Psoas muscle (tissue), 8 donors: ENCODE measurements around the gene FFAR3. TPM values are rescaled to one million over a fixed set of nuclear protein-coding genes. Genes with fewer than 3 reads are reported as not detected.
"Not testable (repeated sequence)": the region's sequence is repeated elsewhere in the genome, so short reads cannot be mapped to it uniquely, and the experiment has no call there.

Experiments
- ATAC-seq, 4 donors: fragments of 200-7000 bp; cut with Tn5 transposase; one replicate each; pipeline ENCODE4 v1.9.1; 2020; ENCODE audit warnings: moderate library complexity in 3 of 4, mild to moderate bottlenecking in 2 of 4
- DNase-seq, 2 donors: peaks; one replicate each; pipeline ENCODE4 v3.0.0-alpha.2; 2020
- H3K27ac ChIP-seq: fragments of 200-600 bp; one replicate; pipeline ENCODE4 v1.8.0; 2022
- H3K27me3 ChIP-seq, 3 donors: fragments of 200-600 bp in 1 of 3; one replicate each; pipeline versions ENCODE4 v1.6.1 to v1.8.0; 2013 to 2022; ENCODE audit warnings: low read length in 2 of 3, mild to moderate bottlenecking in 2 of 3, moderate library complexity in 1 of 3; ENCODE audit not compliant: insufficient read depth in 3 of 3
- H3K36me3 ChIP-seq, 2 donors: fragments of 200-600 bp in 1 of 2; one replicate each; pipeline versions ENCODE4 v1.6.1 to v1.8.0; 2013 to 2022; ENCODE audit warnings: low read depth in 1 of 2, mild to moderate bottlenecking in 1 of 2, moderate library complexity in 1 of 2; ENCODE audit not compliant: insufficient read depth in 1 of 2
- H3K4me1 ChIP-seq: fragments of 200-600 bp; one replicate; pipeline ENCODE4 v1.8.0; 2022
- H3K4me3 ChIP-seq: fragments of 200-600 bp; one replicate; pipeline ENCODE4 v1.8.0; 2022; ENCODE audit warnings: mild to moderate bottlenecking
- H3K9me3 ChIP-seq: fragments of 200-600 bp; one replicate; pipeline ENCODE4 v1.8.0; 2022
- CTCF ChIP-seq: fragments of 200-600 bp; IDR thresholded peaks from one replicate; pipeline ENCODE4 v1.8.0; 2022; ENCODE audit warnings: antibody characterized with exemption
- WGBS, 3 donors: extraction: QIAGEN DNeasy Blood & Tissue Kit; methylation state at CpG; one replicate each; pipeline versions ENCODE4 v1.1.6 to v1.1.7; 2013; 5-methylcytosine and 5-hydroxymethylcytosine counted together
- intact Hi-C, 2 donors: fragments of 100-400 bp; cut with DNase I; formaldehyde crosslinking; loops; one replicate each; pipeline versions ENCODE4 v1.11.0 to v1.14.2; 2022
- polyA plus RNA-seq, 3 donors: library from polyadenylated mRNA; stranded (reverse); fragments of 200-250 nt; gene quantifications; one replicate each; pipeline ENCODE4 v1.2.3, GENCODE V29; 2013
- total RNA-seq, 4 donors: library from RNA; stranded (reverse); fragmentation: NEBNext Ultra II Directional in 2 of 4; extraction: Animal tissue kit (Norgen Biotek cat#: 25700) in 2 of 4; gene quantifications; one replicate each; pipeline versions ENCODE4 v1.2.1 to v1.2.4, GENCODE V29; 2021 to 2023
- donor health status: healthy with polysubstance abuse.
- donor health status: DM: no; HTN: no; CAD: no; lungs with moderate emphysema.
- donor health status: Bipolar disorder and iron deficiency.
- donor health status: healthy.
- donor health status: DM: yes; HTN: yes; CAD: no.
- donor health status: DM: no; HTN: no; CAD: no.
- donor health status: DM: no; HTN: no; CAD: no.
- donor health status: DM: yes; HTN: yes; CAD: no.

Gene FFAR3
- total and polyA plus RNA-seq, 7 donors, result 0.04 to 0.22 (median 0.17) TPM; not detected in 4

DNA sequence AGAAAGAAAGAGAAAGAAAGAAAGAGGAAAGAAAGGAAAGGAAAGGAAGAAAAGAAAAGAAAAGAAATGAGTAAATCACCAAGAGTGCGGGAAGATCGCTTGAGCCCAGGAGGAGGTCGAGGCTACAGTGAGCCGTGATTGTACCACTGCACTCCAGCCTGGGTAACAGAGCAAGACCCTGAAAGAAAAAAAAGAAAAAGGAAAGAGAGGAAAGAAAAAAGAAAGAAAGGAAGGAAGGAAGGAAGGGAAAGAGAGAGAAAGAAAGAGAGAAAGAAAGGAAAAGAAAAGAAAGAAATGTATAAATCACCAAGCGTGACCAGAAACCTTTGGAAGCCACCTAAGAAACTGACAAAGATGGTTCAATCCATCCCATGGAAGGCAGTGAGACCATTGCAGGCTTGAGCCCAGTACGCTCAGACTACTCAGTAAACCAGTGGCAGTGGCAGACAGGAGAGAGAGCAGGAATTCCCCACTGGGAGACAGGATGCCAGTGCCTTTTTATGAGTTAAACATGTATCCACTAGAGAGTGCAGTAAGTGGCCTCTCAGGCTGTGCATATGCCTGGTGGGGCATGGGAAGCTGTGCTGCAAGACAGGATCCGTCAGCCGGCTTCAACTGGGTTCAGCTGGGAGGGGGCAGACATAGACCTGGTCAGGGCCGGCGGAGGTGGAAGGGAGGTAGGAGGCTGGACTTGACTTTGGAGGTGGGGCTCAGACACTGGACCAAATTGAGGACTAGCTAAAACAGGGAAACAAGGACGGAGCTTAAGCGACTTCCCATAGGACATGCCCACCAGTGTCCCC, 17.4 kb downstream of the FFAR3 start:
- TF ChIP-seq CTCF, result no peak
- Histone ChIP-seq H3K4me1 (no peaks in the 10 kb centered on the region), H3K27ac (no peak overlapping the region), H3K36me3 (no peaks in the 10 kb centered on the region), H3K27me3 (peaks cover 0 to 2% (median 0%) of the 10 kb centered on the region in 3 donors), H3K9me3 (no peaks in the 10 kb centered on the region), H3K4me3 (no peak overlapping the region)
- intact Hi-C loops, result loop anchor here in 1 of 2 donors (2.0 kb wide), 1 partner anchor 17 kb away; the partner anchor contains the start of gene FFAR3
- DNase-seq, result no peak
- 75 to 78% (median 78%) methylated on average over 12 of the region's 12 CpGs for WGBS, 3 donors
- ATAC-seq, result no peak

- DNase-seq, result peak in 1 of 2 donors; percentile 69
- Histone ChIP-seq H3K27ac (no peak overlapping the region), H3K4me1 (no peaks in the 10 kb centered on the region), H3K9me3 (no peaks in the 10 kb centered on the region), H3K27me3 (peaks cover 0 to 2% (median 0%) of the 10 kb centered on the region in 3 donors), H3K36me3 (no peaks in the 10 kb centered on the region), H3K4me3 (no peak overlapping the region)
- 28 to 64% (median 56%) methylated on average over 1 of the region's 1 CpG for WGBS, 3 donors
- ATAC-seq, result no peak
- intact Hi-C loops, result loop anchor here in 1 of 2 donors (1.0 kb wide), 1 partner anchor 20 kb away; no protein-coding TSS in a partner anchor
- TF ChIP-seq CTCF, result no peak
Observed at GRCh38 chr19:35377656-35378055, 19.4 kb downstream of the FFAR3 start.

- intact Hi-C loops, result no loop called here
- no peak overlapping the region for H3K27ac ChIP-seq
- DNase-seq (no peak), ATAC-seq (no peak)
- 84 to 97% (median 90%) methylated on average over 3 of the region's 3 CpGs for WGBS, 3 donors
- no peaks in the 10 kb centered on the region for H3K4me1 ChIP-seq
- no peak overlapping the region for H3K4me3 ChIP-seq
- TF ChIP-seq CTCF, result no peak
- H3K36me3 ChIP-seq, result no peaks in the 10 kb centered on the region
- H3K9me3 ChIP-seq, result no peaks in the 10 kb centered on the region
- peaks cover 0 to 2% (median 0%) of the 10 kb centered on the region in 3 donors for H3K27me3 ChIP-seq
Observed at GRCh38 chr19:35378356-35378755, 20.1 kb downstream of the FFAR3 start.

GRCh38 chr19:35379545-35379944, 21.3 kb downstream of the FFAR3 start:
- H3K9me3 ChIP-seq, ATAC-seq, H3K27me3 ChIP-seq, DNase-seq, intact Hi-C loops, H3K36me3 ChIP-seq, H3K4me3 ChIP-seq, H3K4me1 ChIP-seq, H3K27ac ChIP-seq: not testable (repeated sequence)
- 85 to 92% (median 91%) methylated on average over 5 of the region's 5 CpGs for WGBS, 3 donors

GRCh38 chr19:35379992-35380391, 21.7 kb downstream of the FFAR3 start:
- intact Hi-C loops, result no loop called here
- DNase-seq (no peak), ATAC-seq (no peak)
- no peak for TF ChIP-seq CTCF
- Histone ChIP-seq H3K4me1 (no peaks in the 10 kb centered on the region), H3K27ac (no peak overlapping the region), H3K4me3 (no peak overlapping the region), H3K27me3 (peaks cover 0 to 2% (median 0%) of the 10 kb centered on the region in 3 donors), H3K9me3 (no peaks in the 10 kb centered on the region), H3K36me3 (no peaks in the 10 kb centered on the region)
- 35 to 36% (median 35%) methylated on average over 1 of the region's 1 CpG for WGBS, 3 donors
